ENCODE results near the gene SMIM35. TPM values are rescaled to one million over a fixed set of nuclear protein-coding genes. Genes with fewer than 3 reads are reported as not detected.

Gene SMIM35
- total and polyA plus RNA-seq, 2 donors (not counting 3 experiments of a cell fraction or from before 2014, with no cell fraction given) = not detected

DNA sequence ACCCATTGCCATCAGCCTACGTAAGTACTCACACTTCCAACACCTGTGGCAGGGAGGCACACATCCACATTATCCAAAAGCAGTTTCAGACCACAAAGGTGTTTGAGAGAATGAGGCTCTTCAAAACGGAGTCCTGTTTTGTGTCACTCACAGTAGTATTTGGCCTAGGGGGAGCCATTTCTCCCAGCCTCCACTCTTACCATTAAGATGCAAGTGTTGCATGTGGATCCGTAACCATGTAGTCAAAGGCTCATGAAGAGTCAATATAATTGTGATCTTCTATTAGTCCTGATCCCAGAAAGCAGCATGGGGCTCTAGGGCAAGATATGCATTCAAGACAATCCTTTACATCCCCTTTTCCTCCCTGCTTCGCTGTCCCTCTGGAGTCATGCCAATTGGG is 59.1 kb downstream of the SMIM35 start:
- no peaks in the 10 kb centered on the region for H3K27me3 ChIP-seq (ENCODE audit: control insufficient read depth in 2 of 2, insufficient read depth in 2 of 2, low read length in 2 of 2)
- H3K9me1 ChIP-seq (replicated peaks; ENCODE audit: control insufficient read depth, extremely low read depth, insufficient read depth, low read length) = no peaks in the 10 kb centered on the region
- ChIA-PET POLR2A (no interaction called here), CTCF (no interaction called here)
- no peaks in the 10 kb centered on the region for H3K79me2 ChIP-seq (ENCODE audit: control insufficient read depth, insufficient read depth, low read length)
- no TSS peak for BruUV-seq (replicated peaks)
- no peaks in the 10 kb centered on the region for H3K36me3 ChIP-seq (ENCODE audit: control insufficient read depth in 2 of 2, extremely low read depth in 1 of 2, insufficient read depth in 2 of 2, low read length in 2 of 2)
- H4K20me1 ChIP-seq (replicated peaks; ENCODE audit: control insufficient read depth, extremely low read depth, insufficient read depth, low read length) = no peaks in the 10 kb centered on the region
- dilution Hi-C loops (cut with MboI; ENCODE audit: extremely low pct_ligation_motif_present, low sequenced_read_pairs) = no loop called here
- H3K4me2 ChIP-seq (ENCODE audit: insufficient read depth, low read length) = no peak overlapping the region
- no peak overlapping the region for H2AFZ ChIP-seq (ENCODE audit: low read depth, low read length)
- no peak overlapping the region for H3K4me3 ChIP-seq (replicated peaks in 1 of 3; ENCODE audit: insufficient read depth in 1 of 3, low read depth in 1 of 3, low read length in 3 of 3)
- H3K27ac ChIP-seq (ENCODE audit: insufficient read depth, low read depth, low read length) = no peak overlapping the region
- FAIRE-seq (no peak), DNase-seq (ENCODE audit: low read depth, low spot score) (no peak)
- intact Hi-C loops (cut with micrococcal nuclease) = no loop called here
- H3K4me1 ChIP-seq (ENCODE audit: control insufficient read depth, extremely low read depth, insufficient read depth, low read length) = no peaks in the 10 kb centered on the region
- no peak overlapping the region for H3K9ac ChIP-seq (replicated peaks; ENCODE audit: extremely low read depth, insufficient read depth, low read length)
- no peaks in the 10 kb centered on the region for H3K9me3 ChIP-seq (replicated peaks; ENCODE audit: control insufficient read depth, insufficient read depth, low read length)
- TF ChIP-seq POLR2AphosphoS5 (IDR thresholded peaks at IDR 0.05; ENCODE audit: insufficient read depth, low read depth, low read length) = no peak
- TF ChIP-seq, protein P1, sequence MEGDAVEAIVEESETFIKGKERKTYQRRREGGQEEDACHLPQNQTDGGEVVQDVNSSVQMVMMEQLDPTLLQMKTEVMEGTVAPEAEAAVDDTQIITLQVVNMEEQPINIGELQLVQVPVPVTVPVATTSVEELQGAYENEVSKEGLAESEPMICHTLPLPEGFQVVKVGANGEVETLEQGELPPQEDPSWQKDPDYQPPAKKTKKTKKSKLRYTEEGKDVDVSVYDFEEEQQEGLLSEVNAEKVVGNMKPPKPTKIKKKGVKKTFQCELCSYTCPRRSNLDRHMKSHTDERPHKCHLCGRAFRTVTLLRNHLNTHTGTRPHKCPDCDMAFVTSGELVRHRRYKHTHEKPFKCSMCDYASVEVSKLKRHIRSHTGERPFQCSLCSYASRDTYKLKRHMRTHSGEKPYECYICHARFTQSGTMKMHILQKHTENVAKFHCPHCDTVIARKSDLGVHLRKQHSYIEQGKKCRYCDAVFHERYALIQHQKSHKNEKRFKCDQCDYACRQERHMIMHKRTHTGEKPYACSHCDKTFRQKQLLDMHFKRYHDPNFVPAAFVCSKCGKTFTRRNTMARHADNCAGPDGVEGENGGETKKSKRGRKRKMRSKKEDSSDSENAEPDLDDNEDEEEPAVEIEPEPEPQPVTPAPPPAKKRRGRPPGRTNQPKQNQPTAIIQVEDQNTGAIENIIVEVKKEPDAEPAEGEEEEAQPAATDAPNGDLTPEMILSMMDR (IDR thresholded peaks at IDR 0.05; ENCODE audit: extremely low read depth in 1 of 2, insufficient read depth in 1 of 2, low read depth in 1 of 2, low read length in 2 of 2) = no peak
- TF ChIP-seq FOS (IDR thresholded peaks at IDR 0.05; ENCODE audit: borderline replicate concordance, insufficient read depth, low read length) = no peak
- TF ChIP-seq EZH2 (IDR thresholded peaks at IDR 0.05; ENCODE audit: borderline replicate concordance, low read depth, low read length, severe bottlenecking) = no peak
- TF ChIP-seq POLR2A (IDR thresholded peaks at IDR 0.05; ENCODE audit: low read depth, low read length) = no peak
- no peak for TF ChIP-seq JUN (IDR thresholded peaks at IDR 0.05; ENCODE audit: borderline replicate concordance, insufficient read depth, insufficient read length, low read depth)
- no peak for TF ChIP-seq MYC (IDR thresholded peaks at IDR 0.05; ENCODE audit: low read depth, low read length)
- no peak for TF ChIP-seq GATA2 (IDR thresholded peaks at IDR 0.05; ENCODE audit: insufficient read depth, insufficient read length, low read depth, low read length)
- TF ChIP-seq, protein P2, sequence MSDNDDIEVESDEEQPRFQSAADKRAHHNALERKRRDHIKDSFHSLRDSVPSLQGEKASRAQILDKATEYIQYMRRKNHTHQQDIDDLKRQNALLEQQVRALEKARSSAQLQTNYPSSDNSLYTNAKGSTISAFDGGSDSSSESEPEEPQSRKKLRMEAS (IDR thresholded peaks at IDR 0.05; ENCODE audit: insufficient read depth, insufficient read length) = no peak

Data from endothelial cell of umbilical vein (primary cell).